Liver (tissue), 9 donors: ENCODE data around the gene KIF24. TPM values are rescaled to one million over a fixed set of nuclear protein-coding genes. Genes with fewer than 3 reads are reported as not detected.

ENCODE experiments used
- DNase-seq: peaks from one replicate; pipeline ENCODE4 v3.0.0-alpha.2; 2017; ENCODE audit warnings: low spot score
- H3K27ac ChIP-seq, 2 donors: one replicate each; pipeline ENCODE4 v1.7.0; 2013; ENCODE audit warnings: inconsistent platforms in 2 of 2, low read length in 2 of 2, control low read depth in 1 of 2, low read depth in 1 of 2, mild to moderate bottlenecking in 1 of 2
- H3K27me3 ChIP-seq, 4 donors: one replicate each; pipeline versions ENCODE4 v1.6.1 to v1.7.0; 2013; ENCODE audit warnings: low read length in 3 of 4, inconsistent platforms in 1 of 4, mild to moderate bottlenecking in 1 of 4, moderate library complexity in 1 of 4; ENCODE audit not compliant: control insufficient read depth in 4 of 4, insufficient read depth in 4 of 4
- H3K36me3 ChIP-seq, 4 donors: one replicate each; pipeline versions ENCODE4 v1.6.1 to v1.7.0; 2013; ENCODE audit warnings: low read length in 3 of 4, mild to moderate bottlenecking in 3 of 4, low read depth in 1 of 4, moderate library complexity in 1 of 4; ENCODE audit not compliant: control insufficient read depth in 4 of 4, insufficient read depth in 3 of 4
- H3K4me1 ChIP-seq, 4 donors: one replicate each; pipeline versions ENCODE4 v1.6.1 to v1.7.0; 2013; ENCODE audit warnings: low read length in 3 of 4, mild to moderate bottlenecking in 3 of 4, moderate library complexity in 1 of 4; ENCODE audit not compliant: control insufficient read depth in 4 of 4, insufficient read depth in 4 of 4
- H3K4me3 ChIP-seq, 3 donors: one replicate each; pipeline versions ENCODE4 v1.6.1 to v1.7.0; 2013; ENCODE audit warnings: low read length in 3 of 3, control low read depth in 1 of 3, low read depth in 1 of 3, mild to moderate bottlenecking in 1 of 3
- H3K9ac ChIP-seq, 2 donors: one replicate each; pipeline ENCODE4 v1.7.0; 2013; ENCODE audit warnings: low read length in 2 of 2, mild to moderate bottlenecking in 2 of 2, moderate library complexity in 2 of 2, control low read depth in 1 of 2, low read depth in 1 of 2
- H3K9me3 ChIP-seq, 4 donors: one replicate each; pipeline versions ENCODE4 v1.6.1 to v1.7.0; 2013; ENCODE audit warnings: low read length in 3 of 4; ENCODE audit not compliant: control insufficient read depth in 4 of 4
- EGR1 ChIP-seq, 2 donors: IDR thresholded peaks; 2 replicates each; pipeline ENCODE4 v1.6.1; 2016 to 2018; ENCODE audit warnings: antibody characterized with exemption in 2 of 2, low read depth in 2 of 2
- FOXA1 ChIP-seq: IDR thresholded peaks from 2 replicates; pipeline ENCODE4 v1.6.1; 2016; ENCODE audit warnings: antibody characterized with exemption
- FOXA2 ChIP-seq: IDR thresholded peaks from 2 replicates; pipeline ENCODE4 v1.6.1; 2016; ENCODE audit warnings: antibody characterized with exemption
- GABPA ChIP-seq, 2 donors: IDR thresholded peaks in 1 of 2; conservative IDR thresholded peaks in 1 of 2; 2 replicates each; pipeline ENCODE4 v1.6.1; 2016; ENCODE audit warnings: antibody characterized with exemption in 2 of 2, mild to moderate bottlenecking in 1 of 2, moderate library complexity in 1 of 2
- HNF4A ChIP-seq, 2 donors: conservative IDR thresholded peaks; 2 replicates each; pipeline ENCODE4 v1.6.1; 2016; ENCODE audit warnings: antibody characterized with exemption in 2 of 2, mild to moderate bottlenecking in 2 of 2
- HNF4G ChIP-seq: IDR thresholded peaks from 2 replicates; pipeline ENCODE4 v1.6.1; 2016; ENCODE audit warnings: antibody characterized with exemption
- JUND ChIP-seq, 2 donors: IDR thresholded peaks; 2 replicates each; pipeline ENCODE4 v1.6.1; 2016; ENCODE audit warnings: antibody characterized with exemption in 2 of 2
- NR2F2 ChIP-seq: IDR thresholded peaks from 2 replicates; pipeline ENCODE4 v1.6.1; 2016; ENCODE audit warnings: antibody characterized with exemption
- RAD21 ChIP-seq, 2 donors: IDR thresholded peaks; 2 replicates each; pipeline ENCODE4 v1.6.1; 2016; ENCODE audit warnings: antibody characterized with exemption in 2 of 2, mild to moderate bottlenecking in 2 of 2
- RXRA ChIP-seq, 2 donors: IDR thresholded peaks; 2 replicates each; pipeline ENCODE4 v1.6.1; 2017 to 2018; ENCODE audit warnings: antibody characterized with exemption in 2 of 2, mild to moderate bottlenecking in 1 of 2
- SP1 ChIP-seq: IDR thresholded peaks from 2 replicates; pipeline ENCODE4 v1.6.1; 2018; ENCODE audit warnings: antibody characterized with exemption, mild to moderate bottlenecking
- TAF1 ChIP-seq: conservative IDR thresholded peaks from 2 replicates; pipeline ENCODE4 v1.6.1; 2016; ENCODE audit warnings: antibody characterized with exemption, mild to moderate bottlenecking
- YY1 ChIP-seq: IDR thresholded peaks from 2 replicates; pipeline ENCODE4 v1.6.1; 2016; ENCODE audit warnings: antibody characterized with exemption, mild to moderate bottlenecking
- WGBS: extraction: QIAGEN DNeasy Blood & Tissue Kit; methylation state at CpG from one replicate; pipeline ENCODE4 v1.1.7; 2013; 5-methylcytosine and 5-hydroxymethylcytosine counted together
- polyA plus RNA-seq, 2 donors: library from polyadenylated mRNA; stranded (reverse) in 1 of 2; unstranded in 1 of 2; fragments of 200-250 nt in 1 of 2; fragments of >200 nt in 1 of 2; fragmentation: Nextera tagmentation in 1 of 2; extraction: Ambion mirVana in 1 of 2; gene quantifications; one replicate each; pipeline versions ENCODE4 v1.2.1 to v1.2.3, GENCODE V29; 2013 to 2015
- total RNA-seq, 2 donors: library from RNA; depleted of rRNA; stranded (reverse); fragments of >200 nt; gene quantifications; one replicate each; pipeline ENCODE4 v1.2.3, GENCODE V29; 2014
- TF ChIP-seq, protein P1 (sequence below): fragments of 150-350 bp; IDR thresholded peaks from 2 replicates; pipeline ENCODE4 v1.5.1; 2017; ENCODE audit warnings: improper control_type of control experiment, low read depth, low read length; ENCODE audit not compliant: missing input control
- TF ChIP-seq, protein P2 (sequence below): IDR thresholded peaks from 2 replicates; pipeline ENCODE4 v1.6.1; 2016; ENCODE audit warnings: antibody characterized with exemption
- TF ChIP-seq, protein P3 (sequence below): IDR thresholded peaks from 2 replicates; pipeline ENCODE4 v1.6.1; 2016; ENCODE audit warnings: antibody characterized with exemption
- TF ChIP-seq, protein P4 (sequence below): IDR thresholded peaks from 2 replicates; pipeline ENCODE4 v1.6.1; 2016; ENCODE audit warnings: antibody characterized with exemption, mild to moderate bottlenecking
- donor health status: healthy.
- donor health status: healthy.
- donor health status: healthy.
- donor health status: healthy.
- donor health status: healthy.

The KIF24 gene
- total and polyA plus RNA-seq, 4 donors: 0.13 to 4.1 (median 0.20) TPM

DNA sequence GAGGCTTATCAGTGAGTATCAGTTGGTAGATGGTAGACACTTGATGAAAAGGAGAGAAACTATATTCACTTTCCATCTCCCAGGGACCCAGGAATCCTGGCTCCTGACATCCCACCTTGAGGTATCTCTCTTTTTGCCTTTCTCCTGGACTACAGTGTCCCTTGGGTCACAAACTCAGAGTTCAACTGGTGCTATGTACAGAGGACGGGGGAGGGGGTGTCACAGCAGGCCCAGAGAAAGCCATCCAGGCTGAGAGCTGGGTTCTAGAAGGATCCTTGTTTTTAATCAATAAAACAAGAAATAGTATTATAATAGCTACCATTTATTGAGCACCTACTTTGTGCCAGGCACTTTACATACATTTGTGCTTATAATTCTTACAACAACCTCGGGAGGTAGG, 37.3 kb upstream of the KIF24 start:
- Histone ChIP-seq H3K4me1 (peaks cover 9 to 45% (median 33%) of the 10 kb centered on the region in 4 donors), H3K27ac (no peak overlapping the region), H3K27me3 (no peaks in the 10 kb centered on the region), H3K36me3 (peaks cover 0 to 3% (median 1%) of the 10 kb centered on the region in 4 donors), H3K4me3 (no peak overlapping the region), H3K9me3 (no peaks in the 10 kb centered on the region), H3K9ac (no peak overlapping the region)
- TF ChIP-seq EGR1 (IDR thresholded peaks at IDR 0.05; ENCODE audit: low read depth in 2 of 2) (no peak), HNF4A (conservative IDR thresholded peaks at IDR 0.05) (peak in 1 of 2 donors; percentile 12), RXRA (IDR thresholded peaks at IDR 0.05) (peak in 1 of 2 donors; percentile 38)
- DNase-seq: no peak
- 83% methylated on average over 2 of the region's 2 CpGs for WGBS

- H3K36me3 ChIP-seq: peaks cover 0 to 3% (median 0%) of the 10 kb centered on the region in 4 donors
Measured at GRCh38 chr9:34365282-34365681, 36.2 kb upstream of the KIF24 start.

GRCh38 chr9:34363619-34364351, 34.7 kb upstream of the KIF24 start:
- no peaks in the 10 kb centered on the region for H3K9me3 ChIP-seq
- H3K36me3 ChIP-seq: no peaks in the 10 kb centered on the region
- H3K9ac ChIP-seq: no peak overlapping the region
- no peaks in the 10 kb centered on the region for H3K27me3 ChIP-seq
- peaks cover 2 to 25% (median 18%) of the 10 kb centered on the region in 4 donors for H3K4me1 ChIP-seq
- no peak overlapping the region for H3K4me3 ChIP-seq
- TF ChIP-seq, protein P1, sequence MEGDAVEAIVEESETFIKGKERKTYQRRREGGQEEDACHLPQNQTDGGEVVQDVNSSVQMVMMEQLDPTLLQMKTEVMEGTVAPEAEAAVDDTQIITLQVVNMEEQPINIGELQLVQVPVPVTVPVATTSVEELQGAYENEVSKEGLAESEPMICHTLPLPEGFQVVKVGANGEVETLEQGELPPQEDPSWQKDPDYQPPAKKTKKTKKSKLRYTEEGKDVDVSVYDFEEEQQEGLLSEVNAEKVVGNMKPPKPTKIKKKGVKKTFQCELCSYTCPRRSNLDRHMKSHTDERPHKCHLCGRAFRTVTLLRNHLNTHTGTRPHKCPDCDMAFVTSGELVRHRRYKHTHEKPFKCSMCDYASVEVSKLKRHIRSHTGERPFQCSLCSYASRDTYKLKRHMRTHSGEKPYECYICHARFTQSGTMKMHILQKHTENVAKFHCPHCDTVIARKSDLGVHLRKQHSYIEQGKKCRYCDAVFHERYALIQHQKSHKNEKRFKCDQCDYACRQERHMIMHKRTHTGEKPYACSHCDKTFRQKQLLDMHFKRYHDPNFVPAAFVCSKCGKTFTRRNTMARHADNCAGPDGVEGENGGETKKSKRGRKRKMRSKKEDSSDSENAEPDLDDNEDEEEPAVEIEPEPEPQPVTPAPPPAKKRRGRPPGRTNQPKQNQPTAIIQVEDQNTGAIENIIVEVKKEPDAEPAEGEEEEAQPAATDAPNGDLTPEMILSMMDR: no peak
- TF ChIP-seq RXRA (IDR thresholded peaks at IDR 0.05) (no peak), FOXA1 (no peak), EGR1 (IDR thresholded peaks at IDR 0.05; ENCODE audit: low read depth in 2 of 2) (no peak), NR2F2 (no peak), HNF4A (conservative IDR thresholded peaks at IDR 0.05) (no peak), HNF4G (no peak), TAF1 (no peak), FOXA2 (no peak), GABPA (IDR thresholded peaks at IDR 0.05 in 1 of 2, conservative IDR thresholded peaks at IDR 0.05 in 1 of 2) (no peak), YY1 (no peak), RAD21 (IDR thresholded peaks at IDR 0.05) (no peak)
- TF ChIP-seq, protein P2, sequence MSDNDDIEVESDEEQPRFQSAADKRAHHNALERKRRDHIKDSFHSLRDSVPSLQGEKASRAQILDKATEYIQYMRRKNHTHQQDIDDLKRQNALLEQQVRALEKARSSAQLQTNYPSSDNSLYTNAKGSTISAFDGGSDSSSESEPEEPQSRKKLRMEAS: no peak
- TF ChIP-seq, protein P3, sequence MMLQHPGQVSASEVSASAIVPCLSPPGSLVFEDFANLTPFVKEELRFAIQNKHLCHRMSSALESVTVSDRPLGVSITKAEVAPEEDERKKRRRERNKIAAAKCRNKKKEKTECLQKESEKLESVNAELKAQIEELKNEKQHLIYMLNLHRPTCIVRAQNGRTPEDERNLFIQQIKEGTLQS: no peak
- TF ChIP-seq, protein P4, sequence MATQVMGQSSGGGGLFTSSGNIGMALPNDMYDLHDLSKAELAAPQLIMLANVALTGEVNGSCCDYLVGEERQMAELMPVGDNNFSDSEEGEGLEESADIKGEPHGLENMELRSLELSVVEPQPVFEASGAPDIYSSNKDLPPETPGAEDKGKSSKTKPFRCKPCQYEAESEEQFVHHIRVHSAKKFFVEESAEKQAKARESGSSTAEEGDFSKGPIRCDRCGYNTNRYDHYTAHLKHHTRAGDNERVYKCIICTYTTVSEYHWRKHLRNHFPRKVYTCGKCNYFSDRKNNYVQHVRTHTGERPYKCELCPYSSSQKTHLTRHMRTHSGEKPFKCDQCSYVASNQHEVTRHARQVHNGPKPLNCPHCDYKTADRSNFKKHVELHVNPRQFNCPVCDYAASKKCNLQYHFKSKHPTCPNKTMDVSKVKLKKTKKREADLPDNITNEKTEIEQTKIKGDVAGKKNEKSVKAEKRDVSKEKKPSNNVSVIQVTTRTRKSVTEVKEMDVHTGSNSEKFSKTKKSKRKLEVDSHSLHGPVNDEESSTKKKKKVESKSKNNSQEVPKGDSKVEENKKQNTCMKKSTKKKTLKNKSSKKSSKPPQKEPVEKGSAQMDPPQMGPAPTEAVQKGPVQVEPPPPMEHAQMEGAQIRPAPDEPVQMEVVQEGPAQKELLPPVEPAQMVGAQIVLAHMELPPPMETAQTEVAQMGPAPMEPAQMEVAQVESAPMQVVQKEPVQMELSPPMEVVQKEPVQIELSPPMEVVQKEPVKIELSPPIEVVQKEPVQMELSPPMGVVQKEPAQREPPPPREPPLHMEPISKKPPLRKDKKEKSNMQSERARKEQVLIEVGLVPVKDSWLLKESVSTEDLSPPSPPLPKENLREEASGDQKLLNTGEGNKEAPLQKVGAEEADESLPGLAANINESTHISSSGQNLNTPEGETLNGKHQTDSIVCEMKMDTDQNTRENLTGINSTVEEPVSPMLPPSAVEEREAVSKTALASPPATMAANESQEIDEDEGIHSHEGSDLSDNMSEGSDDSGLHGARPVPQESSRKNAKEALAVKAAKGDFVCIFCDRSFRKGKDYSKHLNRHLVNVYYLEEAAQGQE: no peak
- 80% methylated on average over 13 of the region's 13 CpGs for WGBS
- no peak overlapping the region for H3K27ac ChIP-seq
- DNase-seq: no peak

More at GRCh38 chr9:34365282-34365681, 36.2 kb upstream of the KIF24 start:
- Histone ChIP-seq H3K9ac (no peak overlapping the region), H3K4me1 (peaks cover 3 to 37% (median 24%) of the 10 kb centered on the region in 4 donors), H3K9me3 (no peaks in the 10 kb centered on the region), H3K27ac (no peak overlapping the region), H3K27me3 (no peaks in the 10 kb centered on the region), H3K4me3 (no peak overlapping the region)
- no peak for DNase-seq
- WGBS: 25% methylated on average over 2 of the region's 2 CpGs
- TF ChIP-seq RXRA (IDR thresholded peaks at IDR 0.05): peak; percentile 43 to 49
- TF ChIP-seq JUND (IDR thresholded peaks at IDR 0.05): no peak
- peak; percentile 17 for TF ChIP-seq SP1
- peak; percentile 34 to 44 for TF ChIP-seq HNF4A (conservative IDR thresholded peaks at IDR 0.05)
